ENCODE measurements around the gene NAV2. TPM values are rescaled to one million over a fixed set of nuclear protein-coding genes. Genes with fewer than 3 reads are reported as not detected.

Gene NAV2
- total RNA-seq, 2 donors from 2014 or later: 21.3 to 45.3 TPM

GRCh38 chr11:19982774-19983495 is 270.3 kb downstream of the NAV2 start:
- intact Hi-C loops (cut with DNase I): no loop called here
- Histone ChIP-seq H3K36me3 (no peaks in the 10 kb centered on the region), H3K27me3 (no peaks in the 10 kb centered on the region)

DNA sequence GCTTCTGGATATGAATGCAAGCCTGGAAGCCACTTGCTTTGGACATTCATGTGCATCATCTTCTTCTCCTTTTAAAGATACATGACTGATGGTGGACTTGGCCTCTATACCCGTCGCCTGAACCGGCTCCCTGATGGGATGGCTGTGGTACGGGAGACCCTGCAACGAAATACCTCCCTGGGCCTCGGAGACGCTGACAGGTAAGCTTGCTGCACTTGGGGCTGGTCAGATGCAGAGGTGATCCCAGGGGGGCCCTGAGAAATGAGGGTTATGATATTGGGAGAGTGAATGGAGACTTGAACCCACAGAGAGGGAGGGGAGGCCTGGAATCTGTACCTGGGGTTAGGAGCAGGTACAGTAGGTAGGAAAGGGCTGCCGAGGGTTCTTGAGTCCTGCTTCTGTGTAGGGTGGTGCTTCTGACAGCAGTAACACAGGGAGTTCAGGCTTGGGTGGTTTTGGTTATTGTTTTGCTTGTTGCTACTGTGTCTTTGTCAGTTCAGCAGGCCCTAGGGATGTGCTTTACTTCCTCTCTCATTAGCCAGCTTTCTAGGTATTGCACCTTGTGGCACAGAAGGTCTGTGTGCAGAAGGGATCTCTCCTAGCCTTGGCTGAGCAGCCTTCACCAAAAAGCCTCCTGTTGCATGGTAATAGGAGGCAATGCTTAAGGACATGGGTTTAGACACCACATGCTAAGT is 271.6 kb downstream of the NAV2 start:
- Histone ChIP-seq H3K36me3 (no peaks in the 10 kb centered on the region), H3K9ac (ENCODE audit: low read depth in 2 of 2, low read length in 2 of 2) (no peak overlapping the region), H3K4me1 (no peaks in the 10 kb centered on the region), H3K9me3 (no peaks in the 10 kb centered on the region), H3K27ac (no peak overlapping the region), H3K4me3 (no peak overlapping the region), H3K27me3 (no peaks in the 10 kb centered on the region)
- intact Hi-C loops (cut with DNase I): no loop called here
- no peak for DNase-seq
- TF ChIP-seq CTCF (IDR thresholded peaks at IDR 0.05): no peak

More at GRCh38 chr11:19982774-19983495, 270.3 kb downstream of the NAV2 start:
- no peak for TF ChIP-seq CTCF (IDR thresholded peaks at IDR 0.05)
- Histone ChIP-seq H3K4me1 (no peaks in the 10 kb centered on the region), H3K9me3 (no peaks in the 10 kb centered on the region), H3K4me3 (no peak overlapping the region), H3K9ac (ENCODE audit: low read depth in 2 of 2, low read length in 2 of 2) (no peak overlapping the region), H3K27ac (no peak overlapping the region)
- DNase-seq: no peak

- Histone ChIP-seq H3K27ac (no peak overlapping the region), H3K27me3 (no peaks in the 10 kb centered on the region), H3K9ac (ENCODE audit: low read depth in 2 of 2, low read length in 2 of 2) (no peak overlapping the region), H3K9me3 (no peaks in the 10 kb centered on the region), H3K36me3 (no peaks in the 10 kb centered on the region), H3K4me3 (no peak overlapping the region), H3K4me1 (no peaks in the 10 kb centered on the region)
- no peak for TF ChIP-seq CTCF (IDR thresholded peaks at IDR 0.05)
- DNase-seq: no peak
- intact Hi-C loops (cut with DNase I): no loop called here
These were observed 272.5 kb downstream of the NAV2 start for GRCh38 chr11:19985111-19985510.

GRCh38 chr11:19987331-19987801 is 274.7 kb downstream of the NAV2 start:
- Histone ChIP-seq H3K27ac (no peak overlapping the region), H3K9ac (ENCODE audit: low read depth in 2 of 2, low read length in 2 of 2) (no peak overlapping the region), H3K9me3 (no peaks in the 10 kb centered on the region), H3K4me1 (no peaks in the 10 kb centered on the region), H3K4me3 (no peak overlapping the region), H3K27me3 (no peaks in the 10 kb centered on the region), H3K36me3 (no peaks in the 10 kb centered on the region)
- no peak for DNase-seq
- intact Hi-C loops (cut with DNase I): no loop called here
- TF ChIP-seq CTCF (IDR thresholded peaks at IDR 0.05): no peak

GRCh38 chr11:19988598-19988997 is 276.0 kb downstream of the NAV2 start:
- H3K36me3 ChIP-seq: no peaks in the 10 kb centered on the region
- no peak overlapping the region for H3K27ac ChIP-seq
- no peaks in the 10 kb centered on the region for H3K4me1 ChIP-seq
- H3K9me3 ChIP-seq: no peaks in the 10 kb centered on the region
- intact Hi-C loops (cut with DNase I): no loop called here
- H3K9ac ChIP-seq (ENCODE audit: low read depth in 2 of 2, low read length in 2 of 2): no peak overlapping the region
- no peak overlapping the region for H3K4me3 ChIP-seq
- H3K27me3 ChIP-seq: no peaks in the 10 kb centered on the region
- TF ChIP-seq CTCF (IDR thresholded peaks at IDR 0.05): no peak
- no peak for DNase-seq

All from colonic mucosa (tissue), 4 donors.